GM12872 (cell line): ENCODE results near the gene TMPRSS5.

Experiments
- TF ChIP-seq, protein P1 (sequence below): IDR thresholded peaks from 3 replicates; pipeline ENCODE4 v1.5.1; 2011; ENCODE audit warnings: low read depth, mild to moderate bottlenecking, low read length, moderate library complexity; ENCODE audit not compliant: insufficient read depth

The TMPRSS5 gene

DNA sequence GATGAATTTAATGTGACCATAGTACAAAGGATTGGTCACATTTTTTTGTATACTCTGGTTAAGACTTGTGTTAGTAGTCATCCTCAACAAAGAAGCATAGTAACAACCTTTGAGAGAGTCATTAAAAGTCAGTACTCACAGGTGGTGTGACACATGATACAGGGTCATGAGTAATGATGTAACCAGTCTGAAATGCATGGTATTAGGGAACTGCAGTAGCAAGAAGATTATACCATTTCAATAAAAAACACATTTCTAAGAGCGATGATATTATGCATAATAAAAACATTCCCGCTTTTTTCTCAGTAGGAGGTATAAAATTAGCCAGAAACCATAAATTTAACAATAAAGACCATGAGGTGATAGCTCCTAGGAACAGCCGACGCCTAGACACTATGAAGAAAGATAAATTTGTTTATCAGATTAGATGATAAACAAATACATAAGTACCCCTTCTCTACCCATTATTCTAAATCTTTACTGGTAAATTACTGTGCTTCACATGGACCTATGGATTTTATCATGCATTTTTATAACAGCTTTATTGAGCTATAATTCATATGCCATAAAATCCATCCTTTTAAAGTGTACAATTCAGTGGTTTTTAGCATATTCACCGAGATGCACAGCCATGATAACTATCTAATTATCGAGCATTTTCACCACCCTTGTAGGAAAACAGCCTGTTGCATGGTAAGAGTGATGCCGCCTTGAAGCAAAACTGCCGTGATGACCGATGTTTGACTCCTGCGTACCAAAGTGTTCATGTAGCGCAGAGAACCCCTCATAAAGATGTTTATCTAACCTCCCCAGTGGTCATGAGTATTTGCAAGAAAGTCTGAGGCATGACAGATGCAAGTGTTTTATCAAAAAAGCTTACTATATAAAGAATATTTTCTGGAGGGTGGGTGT, 41.8 kb downstream of the TMPRSS5 start:
- TF ChIP-seq, protein P1, sequence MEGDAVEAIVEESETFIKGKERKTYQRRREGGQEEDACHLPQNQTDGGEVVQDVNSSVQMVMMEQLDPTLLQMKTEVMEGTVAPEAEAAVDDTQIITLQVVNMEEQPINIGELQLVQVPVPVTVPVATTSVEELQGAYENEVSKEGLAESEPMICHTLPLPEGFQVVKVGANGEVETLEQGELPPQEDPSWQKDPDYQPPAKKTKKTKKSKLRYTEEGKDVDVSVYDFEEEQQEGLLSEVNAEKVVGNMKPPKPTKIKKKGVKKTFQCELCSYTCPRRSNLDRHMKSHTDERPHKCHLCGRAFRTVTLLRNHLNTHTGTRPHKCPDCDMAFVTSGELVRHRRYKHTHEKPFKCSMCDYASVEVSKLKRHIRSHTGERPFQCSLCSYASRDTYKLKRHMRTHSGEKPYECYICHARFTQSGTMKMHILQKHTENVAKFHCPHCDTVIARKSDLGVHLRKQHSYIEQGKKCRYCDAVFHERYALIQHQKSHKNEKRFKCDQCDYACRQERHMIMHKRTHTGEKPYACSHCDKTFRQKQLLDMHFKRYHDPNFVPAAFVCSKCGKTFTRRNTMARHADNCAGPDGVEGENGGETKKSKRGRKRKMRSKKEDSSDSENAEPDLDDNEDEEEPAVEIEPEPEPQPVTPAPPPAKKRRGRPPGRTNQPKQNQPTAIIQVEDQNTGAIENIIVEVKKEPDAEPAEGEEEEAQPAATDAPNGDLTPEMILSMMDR, result no peak

DNA sequence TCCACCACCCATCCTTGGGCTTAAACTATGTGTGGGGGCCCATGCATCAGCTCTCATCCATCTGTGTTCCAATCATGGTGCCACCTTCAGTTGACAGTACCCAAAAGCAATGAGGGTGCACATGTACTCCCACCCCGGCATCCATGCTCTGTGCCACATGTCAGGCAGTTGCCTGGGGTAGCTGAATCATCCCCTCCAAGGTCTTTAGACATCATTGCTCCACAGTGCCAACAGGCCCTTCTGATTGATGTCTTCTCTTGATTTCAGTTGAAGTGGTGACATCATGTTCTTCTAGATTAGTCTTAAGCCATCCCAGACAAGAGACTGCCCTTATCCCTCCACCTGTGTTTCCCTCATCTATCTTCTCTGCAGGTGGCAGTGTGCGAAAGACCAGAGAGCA, 42.5 kb downstream of the TMPRSS5 start:
- TF ChIP-seq, protein P1, result no peak

DNA sequence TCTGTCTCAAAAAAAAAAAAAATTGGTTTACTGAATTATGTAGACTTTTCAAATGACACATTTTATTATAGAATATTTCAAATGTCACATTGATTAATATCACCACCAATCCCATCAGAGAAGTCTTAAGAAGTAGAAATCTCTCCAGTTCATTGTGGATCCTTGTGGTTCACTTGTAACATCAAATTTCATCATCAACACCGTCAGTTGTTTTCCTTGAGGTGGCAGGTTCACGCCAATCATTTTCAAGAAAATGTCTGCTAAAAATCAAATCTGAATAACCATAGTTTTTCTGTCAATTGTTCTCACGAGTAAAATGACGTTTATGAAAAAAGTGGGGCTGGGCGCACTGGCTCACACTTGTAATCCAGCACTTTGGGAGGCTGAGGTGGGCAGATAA, 50.3 kb downstream of the TMPRSS5 start:
- TF ChIP-seq, protein P1, result no peak

DNA sequence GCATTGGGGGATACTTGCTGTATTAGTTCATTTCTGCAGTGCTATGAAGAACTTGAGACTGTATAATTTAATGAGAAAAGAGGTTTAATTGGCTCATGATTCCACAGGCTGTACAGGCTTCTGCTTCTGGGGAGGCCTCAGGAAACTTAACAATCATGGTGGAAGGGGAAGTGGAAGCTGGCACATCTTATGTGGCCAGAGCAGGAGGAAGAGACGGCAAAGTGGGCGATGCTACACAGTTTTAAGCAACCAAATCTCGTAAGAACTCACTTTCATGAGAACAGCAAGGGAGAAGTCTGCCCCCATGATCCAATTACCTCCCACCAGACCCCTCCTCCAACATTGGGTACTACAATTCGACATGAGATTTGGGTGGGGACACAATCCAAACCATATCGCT, 55.1 kb downstream of the TMPRSS5 start:
- TF ChIP-seq, protein P1, result no peak

DNA sequence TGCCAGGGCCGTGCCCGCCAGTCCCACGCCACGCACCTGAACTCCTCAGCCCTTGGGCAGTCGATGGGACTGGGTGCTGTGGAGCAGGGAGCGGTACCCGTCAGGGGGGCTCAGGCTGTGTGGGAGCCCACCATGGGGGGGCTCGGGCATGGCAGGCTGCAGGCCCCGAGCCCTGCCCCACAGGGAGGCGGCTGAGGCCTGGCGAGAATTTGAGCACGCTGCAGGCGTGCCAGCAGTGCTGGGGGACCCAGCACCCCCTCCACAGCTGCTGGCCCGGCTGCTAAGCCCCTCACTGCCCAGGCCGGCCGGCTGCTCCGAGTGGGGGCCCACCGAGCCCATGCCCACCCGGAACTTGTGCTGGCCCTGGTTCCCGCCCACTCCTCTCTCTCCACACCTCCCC, 56.8 kb downstream of the TMPRSS5 start:
- TF ChIP-seq, protein P1, result no peak

DNA sequence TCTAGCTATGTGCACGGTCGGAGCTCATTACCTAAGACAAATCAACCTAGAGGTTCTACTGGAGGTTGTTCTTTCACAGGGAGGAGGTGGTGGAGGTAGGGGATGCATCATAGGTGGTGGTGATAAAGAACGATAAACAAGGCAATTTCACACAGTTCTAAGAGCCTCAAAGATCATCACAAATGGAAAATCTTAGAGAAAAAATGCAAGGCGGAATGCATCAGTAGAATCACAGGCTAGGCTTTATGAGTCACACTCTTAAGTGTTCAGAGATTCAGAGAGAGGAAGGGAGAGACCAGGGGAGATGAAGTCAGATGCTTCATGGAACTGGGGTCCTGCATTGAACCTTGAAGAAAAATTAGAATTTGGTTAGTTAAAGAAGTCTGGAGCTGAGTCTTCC, 58.3 kb downstream of the TMPRSS5 start:
- TF ChIP-seq, protein P1, result no peak

DNA sequence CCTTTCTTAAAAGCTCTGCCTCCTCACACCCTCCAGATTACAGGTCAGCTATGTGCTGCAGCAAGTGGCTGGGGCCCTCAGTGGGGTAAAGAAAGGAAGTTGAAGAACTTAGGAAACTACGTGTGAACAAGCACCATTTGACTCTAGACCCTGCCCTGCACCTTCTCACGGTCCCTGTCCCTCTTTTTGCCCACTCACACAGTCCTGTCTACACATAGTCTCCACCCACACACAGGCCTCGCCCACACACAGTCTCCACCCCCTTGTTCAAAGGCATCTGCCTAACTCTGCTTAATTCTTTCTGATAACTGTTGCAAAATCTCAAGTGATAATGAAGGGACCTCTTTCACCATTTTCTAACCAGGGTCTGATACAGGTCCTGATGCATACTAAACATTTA, 59.0 kb downstream of the TMPRSS5 start:
- TF ChIP-seq, protein P1, result no peak
